Keratinocyte (primary cell): ENCODE results near the gene WDFY1.

Experiments used
- EZH2 ChIP-seq: IDR thresholded peaks from one replicate; pipeline ENCODE4 v1.6.1; 2012; ENCODE audit warnings: inconsistent platforms, mild to moderate bottlenecking, low read length, moderate library complexity
- TF ChIP-seq, protein P1 (sequence below), 3 experiments: IDR thresholded peaks in 1 of 3; conservative IDR thresholded peaks in 1 of 3; optimal IDR thresholded peaks in 1 of 3; 2 replicates in 2 of 3; 3 replicates in 1 of 3; pipeline versions ENCODE3 to v1.5.1; 2011; ENCODE audit warnings: low read length in 3 of 3, mild to moderate bottlenecking in 3 of 3, moderate library complexity in 2 of 3, control low read depth in 1 of 3, inconsistent platforms in 1 of 3; ENCODE audit not compliant: insufficient read depth in 2 of 3; ENCODE audit errors: extremely low read depth in 1 of 3

DNA sequence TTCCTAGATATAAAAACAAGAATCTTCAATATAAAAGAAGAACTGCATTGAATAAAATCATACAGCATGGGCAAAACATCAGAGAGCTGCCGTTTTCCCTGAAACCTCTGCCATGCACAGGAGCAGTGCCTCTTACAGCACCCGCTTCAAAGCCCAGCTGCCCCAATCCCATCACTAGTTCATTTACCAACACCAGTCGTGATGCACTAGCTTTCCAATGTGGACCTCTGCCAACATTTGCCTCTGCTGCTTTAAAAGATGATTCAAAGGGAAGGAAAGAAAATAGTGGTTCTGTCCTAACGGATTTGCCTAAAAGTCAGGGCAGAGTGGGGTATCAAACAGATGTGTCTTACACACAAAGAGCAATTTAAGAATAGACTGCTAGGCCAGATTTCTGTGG lies 64.3 kb downstream of the WDFY1 start:
- TF ChIP-seq, protein P1, sequence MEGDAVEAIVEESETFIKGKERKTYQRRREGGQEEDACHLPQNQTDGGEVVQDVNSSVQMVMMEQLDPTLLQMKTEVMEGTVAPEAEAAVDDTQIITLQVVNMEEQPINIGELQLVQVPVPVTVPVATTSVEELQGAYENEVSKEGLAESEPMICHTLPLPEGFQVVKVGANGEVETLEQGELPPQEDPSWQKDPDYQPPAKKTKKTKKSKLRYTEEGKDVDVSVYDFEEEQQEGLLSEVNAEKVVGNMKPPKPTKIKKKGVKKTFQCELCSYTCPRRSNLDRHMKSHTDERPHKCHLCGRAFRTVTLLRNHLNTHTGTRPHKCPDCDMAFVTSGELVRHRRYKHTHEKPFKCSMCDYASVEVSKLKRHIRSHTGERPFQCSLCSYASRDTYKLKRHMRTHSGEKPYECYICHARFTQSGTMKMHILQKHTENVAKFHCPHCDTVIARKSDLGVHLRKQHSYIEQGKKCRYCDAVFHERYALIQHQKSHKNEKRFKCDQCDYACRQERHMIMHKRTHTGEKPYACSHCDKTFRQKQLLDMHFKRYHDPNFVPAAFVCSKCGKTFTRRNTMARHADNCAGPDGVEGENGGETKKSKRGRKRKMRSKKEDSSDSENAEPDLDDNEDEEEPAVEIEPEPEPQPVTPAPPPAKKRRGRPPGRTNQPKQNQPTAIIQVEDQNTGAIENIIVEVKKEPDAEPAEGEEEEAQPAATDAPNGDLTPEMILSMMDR (optimal IDR thresholded peaks at IDR 0.05 in 1 of 3, IDR thresholded peaks at IDR 0.05 in 1 of 3, conservative IDR thresholded peaks at IDR 0.05 in 1 of 3; ENCODE audit: extremely low read depth in 1 of 3, insufficient read depth in 2 of 3, low read length in 3 of 3) = no peak
- TF ChIP-seq EZH2 = no peak
